A673 (cell line): ENCODE measurements around the gene MRPL24.

Experiments
- EZH2 ChIP-seq: fragments of 200-600 bp; sonication (generic); IDR thresholded peaks from 2 replicates; pipeline ENCODE4 v1.6.1; 2017; ENCODE audit warnings: borderline replicate concordance, low read depth, mild to moderate bottlenecking, mixed read lengths, antibody characterized with exemption, low read length; ENCODE audit not compliant: poor library complexity, severe bottlenecking
- TF ChIP-seq, protein P1 (sequence below): fragments of 300-800, 200-600 bp; sonication (generic); conservative IDR thresholded peaks from 2 replicates; pipeline ENCODE4 v1.5.1; 2017; ENCODE audit warnings: low read depth, mild to moderate bottlenecking, antibody characterized with exemption, low read length, moderate library complexity, mixed read lengths

GRCh38 chr1:156711011-156711817 lies 29.7 kb downstream of the MRPL24 start:
- no peak for TF ChIP-seq EZH2
- TF ChIP-seq, protein P1, sequence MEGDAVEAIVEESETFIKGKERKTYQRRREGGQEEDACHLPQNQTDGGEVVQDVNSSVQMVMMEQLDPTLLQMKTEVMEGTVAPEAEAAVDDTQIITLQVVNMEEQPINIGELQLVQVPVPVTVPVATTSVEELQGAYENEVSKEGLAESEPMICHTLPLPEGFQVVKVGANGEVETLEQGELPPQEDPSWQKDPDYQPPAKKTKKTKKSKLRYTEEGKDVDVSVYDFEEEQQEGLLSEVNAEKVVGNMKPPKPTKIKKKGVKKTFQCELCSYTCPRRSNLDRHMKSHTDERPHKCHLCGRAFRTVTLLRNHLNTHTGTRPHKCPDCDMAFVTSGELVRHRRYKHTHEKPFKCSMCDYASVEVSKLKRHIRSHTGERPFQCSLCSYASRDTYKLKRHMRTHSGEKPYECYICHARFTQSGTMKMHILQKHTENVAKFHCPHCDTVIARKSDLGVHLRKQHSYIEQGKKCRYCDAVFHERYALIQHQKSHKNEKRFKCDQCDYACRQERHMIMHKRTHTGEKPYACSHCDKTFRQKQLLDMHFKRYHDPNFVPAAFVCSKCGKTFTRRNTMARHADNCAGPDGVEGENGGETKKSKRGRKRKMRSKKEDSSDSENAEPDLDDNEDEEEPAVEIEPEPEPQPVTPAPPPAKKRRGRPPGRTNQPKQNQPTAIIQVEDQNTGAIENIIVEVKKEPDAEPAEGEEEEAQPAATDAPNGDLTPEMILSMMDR = no peak
